ENCODE measurements around the gene TFAP2E.

TFAP2E gene

DNA sequence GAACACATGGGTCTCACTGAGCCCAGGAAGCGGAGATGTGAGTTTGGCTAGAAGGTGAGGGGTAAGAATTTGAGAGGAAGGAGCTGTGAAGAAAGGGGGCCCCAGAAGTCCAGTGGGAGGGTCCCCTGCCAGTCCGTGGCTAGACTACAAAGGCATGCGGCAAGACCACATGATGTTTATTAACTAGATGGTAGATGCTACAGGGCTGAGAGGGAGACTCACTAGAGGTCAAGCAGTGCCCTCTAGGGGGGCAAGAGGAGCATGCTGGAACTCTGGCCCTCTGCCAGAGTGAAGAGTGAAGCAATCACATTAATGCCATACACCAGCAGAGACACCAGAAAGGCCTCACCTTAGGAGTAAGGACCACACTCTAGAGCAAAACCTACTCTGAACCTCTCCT lies 28.1 kb upstream of the TFAP2E start:
- TF ChIP-seq, protein P1, sequence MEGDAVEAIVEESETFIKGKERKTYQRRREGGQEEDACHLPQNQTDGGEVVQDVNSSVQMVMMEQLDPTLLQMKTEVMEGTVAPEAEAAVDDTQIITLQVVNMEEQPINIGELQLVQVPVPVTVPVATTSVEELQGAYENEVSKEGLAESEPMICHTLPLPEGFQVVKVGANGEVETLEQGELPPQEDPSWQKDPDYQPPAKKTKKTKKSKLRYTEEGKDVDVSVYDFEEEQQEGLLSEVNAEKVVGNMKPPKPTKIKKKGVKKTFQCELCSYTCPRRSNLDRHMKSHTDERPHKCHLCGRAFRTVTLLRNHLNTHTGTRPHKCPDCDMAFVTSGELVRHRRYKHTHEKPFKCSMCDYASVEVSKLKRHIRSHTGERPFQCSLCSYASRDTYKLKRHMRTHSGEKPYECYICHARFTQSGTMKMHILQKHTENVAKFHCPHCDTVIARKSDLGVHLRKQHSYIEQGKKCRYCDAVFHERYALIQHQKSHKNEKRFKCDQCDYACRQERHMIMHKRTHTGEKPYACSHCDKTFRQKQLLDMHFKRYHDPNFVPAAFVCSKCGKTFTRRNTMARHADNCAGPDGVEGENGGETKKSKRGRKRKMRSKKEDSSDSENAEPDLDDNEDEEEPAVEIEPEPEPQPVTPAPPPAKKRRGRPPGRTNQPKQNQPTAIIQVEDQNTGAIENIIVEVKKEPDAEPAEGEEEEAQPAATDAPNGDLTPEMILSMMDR (IDR thresholded peaks at IDR 0.05; ENCODE audit: low read depth, low read length) = peak; percentile 66
- peak; percentile 85 for TF ChIP-seq MAX (IDR thresholded peaks at IDR 0.05; ENCODE audit: low read depth, low read length)
- peak; percentile 90 for TF ChIP-seq MYC (IDR thresholded peaks at IDR 0.05; ENCODE audit: low read depth, low read length)
- TF ChIP-seq POLR2A (IDR thresholded peaks at IDR 0.05; ENCODE audit: extremely low read depth, insufficient read length) = no peak
- DNase-seq (ENCODE audit: low read depth) = peak; percentile 88
- H3K4me3 ChIP-seq (ENCODE audit: low read depth, low read length) = no peak overlapping the region

DNA sequence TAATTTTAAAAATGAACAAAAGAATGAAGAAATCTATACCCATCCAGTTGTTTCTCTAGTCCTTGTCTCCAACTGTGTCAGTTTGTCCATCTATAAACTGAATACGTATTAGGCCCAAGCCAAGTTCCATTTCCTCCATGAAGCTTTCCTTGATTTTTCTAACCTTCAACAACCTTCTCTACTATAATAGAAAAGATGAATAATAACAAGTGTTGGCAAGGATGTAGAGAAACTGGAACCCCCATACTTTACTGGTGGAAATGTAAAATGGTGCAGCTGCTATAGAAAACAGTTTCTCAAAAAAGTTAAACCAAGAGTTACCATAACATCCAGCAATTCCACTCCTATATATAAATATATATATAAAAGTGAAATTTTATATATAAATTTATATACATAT lies 26.5 kb upstream of the TFAP2E start:
- TF ChIP-seq MYC (IDR thresholded peaks at IDR 0.05; ENCODE audit: low read depth, low read length) (no peak), MAX (IDR thresholded peaks at IDR 0.05; ENCODE audit: low read depth, low read length) (no peak), POLR2A (IDR thresholded peaks at IDR 0.05; ENCODE audit: extremely low read depth, insufficient read length) (no peak)
- TF ChIP-seq, protein P1 (IDR thresholded peaks at IDR 0.05; ENCODE audit: low read depth, low read length) = no peak
- DNase-seq (ENCODE audit: low read depth) = no peak
- no peak overlapping the region for H3K4me3 ChIP-seq (ENCODE audit: low read depth, low read length)

- TF ChIP-seq POLR2A (IDR thresholded peaks at IDR 0.05; ENCODE audit: extremely low read depth, insufficient read length) = no peak
- no peak for TF ChIP-seq MYC (IDR thresholded peaks at IDR 0.05; ENCODE audit: low read depth, low read length)
- no peak for TF ChIP-seq MAX (IDR thresholded peaks at IDR 0.05; ENCODE audit: low read depth, low read length)
- TF ChIP-seq, protein P1 (IDR thresholded peaks at IDR 0.05; ENCODE audit: low read depth, low read length) = no peak
- H3K4me3 ChIP-seq (ENCODE audit: low read depth, low read length) = no peak overlapping the region
- no peak for DNase-seq (ENCODE audit: low read depth)
These were observed 19.3 kb upstream of the TFAP2E start for GRCh38 chr1:35553851-35554250.

- DNase-seq (ENCODE audit: low read depth) = no peak
- TF ChIP-seq MAX (IDR thresholded peaks at IDR 0.05; ENCODE audit: low read depth, low read length) (no peak), MYC (IDR thresholded peaks at IDR 0.05; ENCODE audit: low read depth, low read length) (no peak), POLR2A (IDR thresholded peaks at IDR 0.05; ENCODE audit: extremely low read depth, insufficient read length) (no peak)
- TF ChIP-seq, protein P1 (IDR thresholded peaks at IDR 0.05; ENCODE audit: low read depth, low read length) = no peak
- no peak overlapping the region for H3K4me3 ChIP-seq (ENCODE audit: low read depth, low read length)
These were observed 18.6 kb upstream of the TFAP2E start for GRCh38 chr1:35554266-35555211.

DNA sequence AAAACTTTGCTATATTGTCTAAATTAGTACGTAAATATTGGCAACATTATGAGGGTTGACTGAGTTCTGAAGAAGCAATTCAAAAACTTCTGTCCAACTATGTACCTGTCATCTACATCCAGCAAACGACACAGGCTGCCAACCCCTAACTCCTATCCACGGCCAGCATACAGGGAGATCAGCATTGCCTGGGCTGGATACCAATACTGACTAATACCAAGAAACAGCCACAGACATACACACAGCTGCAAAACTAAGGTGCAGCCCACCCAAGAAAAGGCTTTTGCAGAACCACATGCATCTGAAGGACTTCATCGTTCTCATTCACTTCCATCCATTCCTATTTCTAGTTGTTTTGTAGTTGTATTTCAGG lies 17.9 kb upstream of the TFAP2E start:
- no peak for DNase-seq (ENCODE audit: low read depth)
- no peak overlapping the region for H3K4me3 ChIP-seq (ENCODE audit: low read depth, low read length)
- TF ChIP-seq MYC (IDR thresholded peaks at IDR 0.05; ENCODE audit: low read depth, low read length) (no peak), MAX (IDR thresholded peaks at IDR 0.05; ENCODE audit: low read depth, low read length) (no peak), POLR2A (IDR thresholded peaks at IDR 0.05; ENCODE audit: extremely low read depth, insufficient read length) (no peak)
- TF ChIP-seq, protein P1 (IDR thresholded peaks at IDR 0.05; ENCODE audit: low read depth, low read length) = no peak

Measured in NB4 (cell line).